Measurements from ENCODE around the gene ELAVL2.

The ELAVL2 gene

GRCh38 chr9:23658376-23659258 lies 167.4 kb downstream of the ELAVL2 start:
- DNase-seq, result no peak

- no peak for DNase-seq
Measured at GRCh38 chr9:23651051-23651450, 175.0 kb downstream of the ELAVL2 start.

GRCh38 chr9:23648651-23649050 lies 177.4 kb downstream of the ELAVL2 start:
- no peak for DNase-seq

GRCh38 chr9:23644896-23645295 lies 181.1 kb downstream of the ELAVL2 start:
- DNase-seq, result no peak

GRCh38 chr9:23644326-23644725 lies 181.7 kb downstream of the ELAVL2 start:
- no peak for DNase-seq

GRCh38 chr9:23643656-23644258 lies 182.3 kb downstream of the ELAVL2 start:
- DNase-seq, result no peak
